Adrenal gland (tissue), 12 donors: Measurements from ENCODE around the gene LRP1-AS. TPM values are rescaled to one million over a fixed set of nuclear protein-coding genes. Genes with fewer than 3 reads are reported as not detected.
A peak's percentile ranks its signal among the peaks of the same experiment; 100 is the strongest.

ENCODE experiments used
- DNase-seq, 7 donors: peaks; one replicate each; pipeline ENCODE4 v3.0.0-alpha.2; 2019 to 2020
- H3K27ac ChIP-seq, 5 donors: fragments of 200-600 bp; sonication (generic) in 4 of 5; 1 replicate in 3 of 5; 2 replicates in 2 of 5; pipeline versions ENCODE4 v1.5.1 to v1.8.0; 2016 to 2020; ENCODE audit warnings: mild to moderate bottlenecking in 1 of 5
- H3K27me3 ChIP-seq: fragments of 200-600 bp; 2 replicates; pipeline ENCODE4 v1.8.0; 2021
- H3K36me3 ChIP-seq, 2 donors: fragments of 200-600 bp; replicated peaks in 1 of 2; 1 replicate in 1 of 2; 2 replicates in 1 of 2; pipeline versions ENCODE4 v1.5.1 to v1.8.0; 2018 to 2022
- H3K4me1 ChIP-seq, 2 donors: fragments of 200-600 bp; replicated peaks in 1 of 2; 1 replicate in 1 of 2; 2 replicates in 1 of 2; pipeline versions ENCODE4 v1.5.1 to v1.8.0; 2018 to 2021
- H3K4me3 ChIP-seq, 4 donors: fragments of 200-600 bp; sonication (generic) in 3 of 4; one replicate each; pipeline ENCODE4 v1.5.1; 2016 to 2018
- H3K9me3 ChIP-seq, 3 donors: fragments of 200-600 bp; sonication (generic) in 1 of 3; replicated peaks in 1 of 3; 1 replicate in 2 of 3; 2 replicates in 1 of 3; pipeline versions ENCODE4 v1.5.1 to v1.8.0; 2016 to 2021
- CTCF ChIP-seq, 6 experiments: fragments of 450-650 bp in 4 of 6; fragments of 200-600 bp in 2 of 6; sonication (generic) in 1 of 6; IDR thresholded peaks; 1 replicate in 5 of 6; 2 replicates in 1 of 6; pipeline versions ENCODE4 v1.5.1 to v1.8.0; 2016 to 2021; ENCODE audit warnings: antibody characterized with exemption in 6 of 6, mild to moderate bottlenecking in 2 of 6, moderate library complexity in 1 of 6
- POLR2A ChIP-seq, 2 donors: fragments of 450-650 bp; IDR thresholded peaks; one replicate each; pipeline ENCODE4 v1.6.1; 2017; ENCODE audit warnings: antibody characterized with exemption in 2 of 2, mild to moderate bottlenecking in 2 of 2, moderate library complexity in 1 of 2
- WGBS, 4 donors: extraction: QIAGEN DNeasy Blood & Tissue Kit in 2 of 4; methylation state at CpG; one replicate each; pipeline versions ENCODE4 v1.1.5 to v1.1.7; 2013 to 2017; 5-methylcytosine and 5-hydroxymethylcytosine counted together
- intact Hi-C, 2 donors: fragments of 100-400 bp; cut with DNase I; formaldehyde crosslinking; loops; one replicate each; pipeline versions ENCODE4 v1.14.1 to v1.15.0; 2022 to 2023
- polyA plus RNA-seq, 3 donors: library from polyadenylated mRNA; stranded (reverse); fragments of 200-250 nt in 2 of 3; fragments of 350-450 nt in 1 of 3; fragmentation: Illumina TruSeq in 1 of 3; extraction: RNeasy Lipid Tissue Mini Kit (QIAGEN cat#74804) in 1 of 3; gene quantifications; one replicate each; pipeline ENCODE4 v1.2.3, GENCODE V29; 2013 to 2014
- total RNA-seq, 9 donors: library from RNA; depleted of rRNA in 4 of 9; stranded (reverse); fragments of >200 nt in 4 of 9; fragments of 120-200 nt in 1 of 9; fragmentation: NEBNext Ultra II Directional in 1 of 9; extraction: Animal tissue kit (Norgen Biotek cat#: 25700) in 1 of 9; gene quantifications; one replicate each; pipeline versions ENCODE4 v1.1.0 to v1.2.4, GENCODE V29; 2013 to 2023
- donor health status: healthy with polysubstance abuse.
- donor health status: Bipolar disorder and iron deficiency.
- donor health status: DM: yes; HTN: yes; CAD: no.
- donor health status: DM: no; HTN: no; CAD: no.
- donor health status: DM: no; HTN: no; CAD: no.
- donor health status: DM: yes; HTN: yes; CAD: no.

Gene LRP1-AS
- total and polyA plus RNA-seq, 12 donors, result not detected

- Histone ChIP-seq H3K36me3 (peaks cover 0 to 22% of the 10 kb centered on the region in 2 donors), H3K27ac (peak within 1 kb of the TSS; percentile 76 to 100 (median 99)), H3K4me3 (peak within 1 kb of the TSS; percentile 27 to 98 (median 72)), H3K27me3 (no peaks in the 10 kb centered on the region), H3K4me1 (peaks cover 12 to 34% of the 10 kb centered on the region in 2 donors), H3K9me3 (no peaks in the 10 kb centered on the region)
- 1 to 3% (median 1%) methylated on average over 13 of the region's 13 CpGs for WGBS, 4 donors
- intact Hi-C loops, result loop anchor here (2.0 to 5.0 kb wide), 2 partner anchors 22 to 34 kb away; partner anchors contain the start of genes NAB2 (in 1 of the 2) and NEMP1 (in 1 of the 2)
- peak; percentile 79 to 92 (median 88) for DNase-seq
- TF ChIP-seq CTCF (IDR thresholded peaks at IDR 0.05), result peak in 3 of 6 experiments; percentile 15 to 18 (median 16)
- TF ChIP-seq POLR2A (IDR thresholded peaks at IDR 0.05), result peak; percentile 25 to 73
Observed at GRCh38 chr12:57111031-57111734, 36.2 kb downstream of the LRP1-AS start, which contains the start of gene STAT6. STAT6 (minus strand) TSS chr12:57111362; CDS start chr12:57108278, 3,084 bp downstream.

GRCh38 chr12:57110104-57111030, 37.1 kb downstream of the LRP1-AS start:
- no peaks in the 10 kb centered on the region for H3K27me3 ChIP-seq
- H3K27ac ChIP-seq, result peak overlapping the region; percentile 76 to 100 (median 99)
- WGBS, 4 donors, result 4 to 6% (median 5%) methylated on average over 15 to 28 of the region's 28 CpGs
- peak in 1 of 2 donors; percentile 25 for TF ChIP-seq POLR2A (IDR thresholded peaks at IDR 0.05)
- peak in 2 of 6 experiments; percentile 12 to 20 for TF ChIP-seq CTCF (IDR thresholded peaks at IDR 0.05)
- H3K4me1 ChIP-seq, result peaks cover 12 to 34% of the 10 kb centered on the region in 2 donors
- intact Hi-C loops, result loop anchor here (2.0 to 5.0 kb wide), 2 partner anchors 22 to 33 kb away; partner anchors contain the start of genes NAB2 (in 1 of the 2) and NEMP1 (in 1 of the 2)
- peak overlapping the region; percentile 27 to 98 (median 72) for H3K4me3 ChIP-seq
- peak; percentile 69 to 81 (median 77) for DNase-seq
- H3K36me3 ChIP-seq, result peaks cover 0 to 30% of the 10 kb centered on the region in 2 donors
- H3K9me3 ChIP-seq, result no peaks in the 10 kb centered on the region

- DNase-seq, result no peak
- WGBS, 4 donors, result 56 to 63% (median 60%) methylated on average over 7 of the region's 7 CpGs
Observed at GRCh38 chr12:57109207-57110103, 38.0 kb downstream of the LRP1-AS start.

More at GRCh38 chr12:57109207-57110103, 38.0 kb downstream of the LRP1-AS start:
- Histone ChIP-seq H3K4me3 (peak overlapping the region in 2 of 4 donors; percentile 60 to 83), H3K4me1 (peaks cover 12 to 34% of the 10 kb centered on the region in 2 donors), H3K36me3 (peaks cover 0 to 39% of the 10 kb centered on the region in 2 donors), H3K9me3 (no peaks in the 10 kb centered on the region), H3K27me3 (no peaks in the 10 kb centered on the region), H3K27ac (peak overlapping the region; percentile 76 to 100 (median 99))
- intact Hi-C loops, result loop anchor here (2.0 to 5.0 kb wide), 2 partner anchors 21 to 32 kb away; partner anchors contain the start of genes NAB2 (in 1 of the 2) and NEMP1 (in 1 of the 2)
- TF ChIP-seq CTCF (IDR thresholded peaks at IDR 0.05) (no peak), POLR2A (IDR thresholded peaks at IDR 0.05) (no peak)
